Ovary (tissue), 3 donors: Measurements from ENCODE around the gene LPCAT1.

Source experiments
- CTCF ChIP-seq, 3 donors: fragments of 450-650 bp in 2 of 3; fragments of 200-600 bp in 1 of 3; IDR thresholded peaks; one replicate each; pipeline versions ENCODE4 v1.5.1 to v1.8.0; 2016 to 2022; ENCODE audit warnings: antibody characterized with exemption in 3 of 3, mild to moderate bottlenecking in 1 of 3
- POLR2A ChIP-seq: fragments of 450-650 bp; IDR thresholded peaks from one replicate; pipeline ENCODE4 v1.6.1; 2017; ENCODE audit warnings: antibody characterized with exemption, mild to moderate bottlenecking, moderate library complexity
- donor health status: DM: no; HTN: no; CAD: no.

- TF ChIP-seq CTCF (IDR thresholded peaks at IDR 0.05) (no peak), POLR2A (no peak)
These were observed 26.7 kb upstream of the LPCAT1 start for GRCh38 chr5:1550287-1551076.
